Measurements from ENCODE around the gene INPP5A.
"Not testable (repeated sequence)": the region's sequence is repeated elsewhere in the genome, so short reads cannot be mapped to it uniquely, and the experiment has no call there.

Gene INPP5A

DNA sequence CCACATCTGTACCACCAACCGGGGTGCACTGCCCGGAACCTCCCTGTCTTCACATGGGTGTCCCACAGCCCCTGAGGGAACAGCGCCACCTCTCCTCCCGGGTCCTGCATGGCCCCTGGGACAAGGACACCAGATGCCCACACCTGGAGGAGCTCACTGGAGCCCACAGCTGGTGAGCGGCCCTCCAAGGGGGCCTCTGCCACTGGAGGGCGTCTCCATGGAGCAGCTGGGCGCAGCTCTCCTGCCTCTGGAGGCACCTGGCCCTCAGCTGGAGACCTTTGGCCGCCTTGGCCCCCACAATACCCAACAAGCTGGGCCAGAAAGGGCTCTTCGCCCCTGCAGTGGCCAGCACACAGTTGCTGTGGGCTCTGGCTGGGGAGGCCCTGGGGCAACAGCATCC, 255.6 kb downstream of the INPP5A start:
- DNase-seq = no peak

DNA sequence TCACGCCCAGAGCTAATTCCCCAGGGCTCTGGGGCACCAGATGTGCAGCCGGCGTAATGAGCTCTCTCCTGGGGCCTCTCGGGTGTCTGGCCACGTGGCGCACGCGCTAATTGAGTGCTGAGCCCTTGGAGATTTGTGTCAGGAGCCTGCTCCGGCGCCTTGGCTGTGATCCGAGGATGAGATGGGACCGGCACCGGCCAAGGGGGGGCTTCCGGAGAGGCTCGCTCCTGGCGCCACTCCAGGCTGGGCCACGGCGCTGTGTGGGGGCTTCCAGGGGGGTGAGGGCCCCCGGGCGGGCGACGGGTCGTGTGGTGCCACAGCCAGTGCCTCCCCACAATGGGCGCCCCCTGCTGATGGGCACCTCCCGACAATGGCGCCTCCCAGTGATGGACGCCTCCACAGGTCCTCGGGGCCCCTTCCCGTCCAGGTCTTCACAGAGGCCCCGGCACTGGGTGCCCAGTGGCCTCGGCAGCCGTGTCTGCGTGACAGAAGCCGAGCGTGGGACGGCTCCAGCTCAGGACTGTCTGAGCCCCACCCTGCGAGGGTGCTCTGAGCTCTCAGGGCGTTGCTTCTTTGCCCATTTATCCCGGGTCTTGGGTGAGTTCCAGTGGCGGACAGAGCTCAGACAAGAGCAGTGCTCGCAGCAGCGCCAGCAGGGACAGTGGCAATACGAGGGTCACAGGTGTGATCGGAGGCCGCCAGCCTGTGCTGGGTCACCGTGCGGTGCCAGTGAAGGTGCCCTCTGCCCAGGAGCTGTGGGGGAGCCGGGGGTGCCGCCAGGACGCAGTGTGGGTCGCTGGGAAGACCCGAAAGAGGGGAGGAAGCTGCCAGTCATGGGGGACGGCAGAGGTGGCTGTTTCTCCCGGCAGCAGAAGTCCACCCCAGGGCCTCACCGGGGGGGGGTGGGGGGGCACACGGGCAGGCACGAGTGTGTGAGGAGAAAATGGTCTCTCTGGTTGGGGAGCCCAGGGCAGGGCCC, 256.6 kb downstream of the INPP5A start:
- DNase-seq = no peak

- DNase-seq = no peak
Observed at GRCh38 chr10:132796846-132797245, 259.3 kb downstream of the INPP5A start.

DNA sequence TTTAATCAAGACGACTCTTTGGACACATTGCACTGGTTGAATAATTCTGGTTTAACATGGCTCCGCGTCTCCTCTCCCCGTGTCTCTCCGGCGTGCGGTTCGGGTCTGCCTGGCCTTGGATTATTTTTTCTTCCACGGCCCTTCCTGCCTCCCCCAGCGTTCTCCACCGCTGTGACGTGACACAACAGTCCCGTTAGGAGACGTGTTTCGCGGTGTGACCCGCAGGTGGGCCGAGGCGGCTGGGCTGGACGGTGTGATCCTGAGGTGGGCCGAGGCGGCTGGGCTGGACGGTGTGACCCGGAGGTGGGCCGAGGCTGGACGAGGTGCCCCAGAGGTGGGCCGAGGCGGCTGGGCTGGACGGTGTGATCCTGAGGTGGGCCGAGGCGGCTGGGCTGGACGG, 260.4 kb downstream of the INPP5A start:
- DNase-seq = not testable (repeated sequence)

GRCh38 chr10:132798403-132798802, 260.8 kb downstream of the INPP5A start:
- DNase-seq = no peak

DNA sequence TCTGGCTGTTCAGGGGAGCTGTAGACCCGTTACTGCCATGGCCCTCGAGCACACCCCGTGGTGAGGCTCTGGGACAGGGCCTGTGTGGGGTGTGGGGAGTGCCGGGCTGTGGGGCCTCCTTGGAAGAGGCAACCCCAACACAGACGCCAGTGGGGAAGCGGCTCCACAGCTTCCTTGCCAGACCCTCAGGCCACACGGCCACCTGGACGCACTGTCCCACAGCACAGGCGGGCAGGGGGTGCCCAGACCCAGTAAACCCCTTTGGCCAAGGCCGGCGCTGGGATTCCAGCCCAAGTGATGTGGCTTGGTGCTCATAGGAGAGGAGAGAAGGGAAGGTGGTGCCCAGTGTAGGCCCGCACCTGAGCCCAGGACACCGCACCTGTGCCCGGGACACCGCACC, 261.3 kb downstream of the INPP5A start:
- no peak for DNase-seq

GRCh38 chr10:132799865-132800264, 262.3 kb downstream of the INPP5A start:
- DNase-seq = no peak

DNA sequence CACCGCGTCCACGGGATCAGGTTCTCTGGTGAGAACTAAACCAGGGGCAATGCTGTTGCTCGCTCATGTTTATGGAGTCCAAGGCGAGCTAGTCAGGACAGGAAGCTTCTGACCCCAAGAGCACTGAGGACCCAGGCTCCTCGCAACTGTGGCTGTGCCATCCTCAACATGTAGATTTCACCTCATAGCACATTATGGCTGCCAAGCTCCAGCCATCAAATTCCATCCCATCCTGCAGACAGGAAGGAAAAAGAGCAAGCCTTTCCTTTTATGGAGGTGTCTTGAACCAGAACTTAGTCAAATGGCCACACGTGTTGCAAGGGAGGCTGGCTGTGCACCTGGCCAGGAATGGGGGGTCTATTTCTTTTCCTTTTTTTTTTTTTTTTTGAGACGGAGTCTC, 264.5 kb downstream of the INPP5A start:
- DNase-seq = no peak

DNA sequence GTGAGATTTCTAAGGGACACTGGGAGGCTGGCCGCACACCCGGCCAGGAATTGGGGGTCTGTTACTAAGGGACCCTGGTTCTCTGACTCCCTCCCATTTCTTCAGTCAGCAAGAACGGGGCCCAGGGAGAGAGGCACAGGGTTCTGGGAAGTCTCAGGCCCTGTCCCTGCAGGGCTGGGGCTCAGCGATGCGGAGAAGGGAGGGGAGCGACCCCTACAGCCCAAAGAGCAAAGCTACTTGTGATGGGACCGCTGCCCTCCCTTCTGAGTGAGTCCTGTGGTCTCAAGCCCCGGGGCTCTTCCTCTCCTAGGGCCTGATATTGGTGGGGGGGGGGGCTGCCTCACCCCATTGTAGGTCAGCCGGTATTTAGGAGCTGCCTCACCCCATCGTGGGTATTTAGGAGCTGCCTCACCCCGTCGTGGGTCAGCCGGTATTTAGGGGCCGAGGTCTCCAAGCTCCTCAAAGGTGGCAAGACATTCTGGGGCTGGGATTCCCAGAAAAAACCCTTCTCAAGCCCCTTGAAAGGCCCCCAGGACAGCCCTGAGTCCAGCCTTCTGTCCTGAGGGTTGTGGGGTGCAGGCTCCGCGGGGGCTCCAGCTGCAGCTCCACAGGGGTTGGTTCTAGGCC, 265.2 kb downstream of the INPP5A start:
- DNase-seq = no peak

GRCh38 chr10:132803416-132804210, 266.0 kb downstream of the INPP5A start:
- DNase-seq = no peak

DNA sequence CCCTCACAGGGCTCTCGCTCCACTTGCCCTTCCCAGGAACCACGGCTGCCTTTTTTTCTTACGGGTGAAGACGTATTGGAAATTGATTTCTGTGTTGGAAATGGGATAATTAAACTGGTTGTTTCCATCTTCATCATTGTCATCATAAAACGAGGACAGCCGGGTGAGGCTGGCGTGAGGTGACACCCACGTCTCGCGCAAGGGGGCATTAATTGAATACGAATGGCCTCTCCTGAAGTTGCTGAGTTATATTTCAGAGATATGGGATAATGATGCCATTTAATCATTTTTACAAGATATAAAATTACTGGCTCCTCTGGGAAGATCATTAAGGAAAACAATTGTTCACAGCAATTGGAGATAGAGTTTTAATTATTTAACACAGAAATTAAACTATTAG, 266.7 kb downstream of the INPP5A start:
- no peak for DNase-seq

- no peak for DNase-seq
Observed at GRCh38 chr10:132804785-132805426, 267.3 kb downstream of the INPP5A start.

DNA sequence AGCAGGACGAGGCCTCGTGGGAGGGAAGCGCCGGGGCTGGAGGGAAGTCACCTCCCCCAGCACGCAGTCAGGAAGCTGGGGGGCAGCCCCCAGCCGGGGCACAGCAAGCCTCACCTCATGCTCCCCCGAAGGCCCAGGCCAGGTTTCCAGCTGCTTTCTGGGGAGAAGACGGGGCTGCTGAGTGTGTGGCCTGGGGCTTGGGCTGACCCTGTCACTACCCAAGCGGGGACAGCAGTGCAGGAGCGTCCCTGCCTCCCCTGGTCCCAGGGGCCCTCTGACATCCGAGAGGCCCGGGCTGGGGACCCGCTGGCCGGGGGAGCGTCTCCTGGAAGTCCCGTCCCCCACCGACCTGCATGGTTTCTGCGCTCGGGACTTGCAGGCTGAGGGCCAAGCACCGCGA, 268.0 kb downstream of the INPP5A start:
- no peak for DNase-seq

DNA sequence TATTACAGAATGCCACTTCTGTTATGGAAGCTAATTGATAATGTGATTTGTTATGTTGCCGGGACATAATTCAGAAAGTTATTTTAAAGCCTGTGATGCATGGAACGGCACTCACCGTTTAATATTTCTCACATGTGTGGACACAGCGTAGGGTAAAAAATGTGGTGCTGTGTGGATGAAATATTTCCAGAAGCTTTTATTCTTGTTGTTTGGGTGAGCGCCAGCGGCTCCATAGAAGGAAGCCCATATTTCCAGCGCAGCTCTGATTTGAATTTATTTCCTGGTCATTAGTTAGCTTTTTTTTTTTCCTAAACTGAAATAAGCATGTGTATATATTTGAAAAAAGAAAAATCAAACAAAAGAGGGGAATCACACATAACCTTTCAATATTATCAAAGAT, 268.5 kb downstream of the INPP5A start:
- no peak for DNase-seq

DNA sequence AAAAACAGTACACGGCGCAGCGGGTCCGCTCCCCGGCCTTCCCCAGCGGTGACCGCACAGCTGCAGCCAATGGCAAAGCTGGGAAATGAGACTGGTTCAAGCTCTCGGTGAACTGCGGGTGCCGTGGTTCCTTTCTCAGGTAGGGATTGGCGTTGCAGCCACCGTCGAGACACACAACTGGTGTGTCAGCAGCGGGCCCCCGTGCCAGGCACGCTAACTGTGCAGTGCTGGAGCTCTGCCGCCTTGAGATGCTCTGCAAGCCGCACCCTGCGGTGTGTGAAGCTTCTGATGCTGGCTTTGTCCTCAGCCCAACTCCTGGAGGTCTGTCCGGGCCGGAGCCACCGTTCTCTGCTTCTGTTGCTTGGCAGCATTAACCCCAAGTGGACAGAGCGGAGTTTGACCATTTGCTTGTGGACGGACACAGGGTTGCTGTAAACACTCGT, 269.0 kb downstream of the INPP5A start:
- DNase-seq = no peak

DNA sequence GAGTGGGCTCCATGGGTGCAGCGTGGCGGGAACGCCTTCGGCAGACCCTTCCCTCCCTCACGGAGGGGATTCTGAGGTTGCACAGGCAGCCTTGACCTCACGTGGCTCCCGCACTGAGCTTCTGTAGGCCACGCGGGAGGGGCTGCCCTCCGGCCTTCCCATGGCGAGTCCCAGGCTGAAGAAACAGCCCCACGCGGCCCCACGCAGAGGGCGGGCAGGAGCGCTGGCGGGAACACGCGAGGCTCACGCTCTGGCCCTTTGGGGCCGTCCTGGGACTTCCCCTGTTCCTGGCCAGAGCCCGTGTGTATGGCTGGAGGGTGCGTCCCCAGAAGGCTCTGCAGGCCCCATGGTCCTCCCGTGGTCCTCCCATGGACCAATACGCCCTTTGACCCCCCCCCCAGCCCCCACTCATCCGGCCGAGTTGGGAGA, 270.0 kb downstream of the INPP5A start:
- DNase-seq = no peak

GRCh38 chr10:132808383-132809231, 271.0 kb downstream of the INPP5A start:
- DNase-seq = no peak

DNA sequence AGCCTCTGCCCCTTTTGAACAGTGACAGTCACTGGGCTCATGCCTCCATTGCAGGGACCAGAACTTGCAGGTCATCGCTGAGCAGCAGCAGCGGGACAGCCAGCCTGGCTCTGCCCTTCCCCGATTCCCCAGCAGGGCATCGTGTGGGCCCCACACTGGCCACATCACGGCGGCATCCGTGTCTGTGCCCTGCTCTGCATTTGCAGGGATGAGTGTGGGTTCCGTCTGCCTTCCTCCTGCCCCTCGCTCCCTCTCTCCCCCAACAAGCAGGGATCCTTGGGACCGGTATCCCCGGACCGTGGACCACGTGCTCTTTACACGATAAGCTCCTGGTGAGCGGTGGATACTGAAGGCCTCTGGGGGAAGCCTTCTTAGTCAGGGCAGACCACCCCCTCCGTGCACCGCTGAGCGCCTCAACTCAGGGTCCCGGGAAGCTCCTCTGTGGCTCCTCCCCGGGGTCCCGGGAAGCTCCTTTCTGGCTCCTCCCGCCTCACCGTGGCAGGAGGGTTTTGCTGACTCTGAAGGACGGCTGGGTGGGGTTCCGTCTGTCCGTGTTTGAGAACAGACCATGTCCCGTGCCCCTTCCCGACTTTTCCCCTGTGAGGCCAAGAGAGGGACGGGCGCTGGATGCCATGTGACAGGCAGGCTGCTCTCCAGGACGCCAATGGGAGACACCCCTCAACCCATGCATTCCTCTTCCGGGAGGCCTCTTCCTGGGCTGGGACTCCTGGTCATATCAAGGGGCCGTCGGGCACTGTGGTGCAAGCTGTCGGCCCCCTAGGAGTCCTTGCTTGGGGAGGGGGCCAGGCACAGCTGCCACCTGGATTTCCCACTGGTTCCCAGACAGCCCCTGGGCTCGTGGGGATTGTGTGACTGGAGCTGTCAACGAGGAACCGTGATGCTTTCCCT, 271.9 kb downstream of the INPP5A start:
- no peak for DNase-seq

DNA sequence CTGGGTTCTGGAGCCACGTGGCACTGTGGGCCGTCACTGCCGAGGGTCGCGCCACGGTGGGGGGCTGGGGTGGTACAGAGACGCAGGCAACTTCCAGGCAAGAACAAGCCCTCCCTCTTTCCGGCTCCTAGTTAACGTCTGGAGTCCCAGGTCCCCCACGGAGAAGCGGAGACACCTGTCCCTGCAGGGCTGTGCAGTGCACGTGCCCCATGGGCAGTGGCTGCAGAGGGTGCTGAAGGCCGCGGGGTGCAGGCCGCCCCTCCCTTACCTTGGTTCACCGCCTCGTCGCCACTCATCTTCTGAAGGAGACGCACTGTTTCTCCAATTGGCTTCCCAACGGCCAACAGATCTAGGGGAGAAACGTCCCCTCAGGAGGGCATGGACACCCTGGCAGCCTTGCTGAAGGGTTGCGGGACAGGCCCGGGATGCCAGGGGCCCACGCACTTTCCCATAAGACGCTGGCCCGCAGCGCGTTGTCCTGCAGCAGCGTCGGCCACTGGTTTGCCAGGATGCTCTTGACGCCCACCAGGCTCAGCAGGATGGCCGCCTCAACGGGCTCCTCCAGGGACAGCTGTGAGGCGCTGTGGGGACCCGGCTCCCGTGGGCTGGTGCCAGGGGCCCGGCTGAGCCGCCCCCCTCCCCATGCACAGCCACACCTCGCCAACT, 272.7 kb downstream of the INPP5A start:
- DNase-seq = no peak

Measured in NCI-H446 (cell line).